Activated CD4-positive, alpha-beta T cell treated with anti-CD3 and anti-CD28 coated beads, Interleukin-10, Interleukin-2, amounts not matched to agents 100 ng/mL and 50 ng/mL, durations not matched to agents 16 hours and 8 hours (primary cell): ENCODE measurements around the gene AFAP1L1.
"Not testable (repeated sequence)": the region's sequence is repeated elsewhere in the genome, so short reads cannot be mapped to it uniquely, and the experiment has no call there.

Source experiments
- DNase-seq: peaks from one replicate; pipeline ENCODE4 v3.0.0-alpha.2; 2020

The AFAP1L1 gene

DNA sequence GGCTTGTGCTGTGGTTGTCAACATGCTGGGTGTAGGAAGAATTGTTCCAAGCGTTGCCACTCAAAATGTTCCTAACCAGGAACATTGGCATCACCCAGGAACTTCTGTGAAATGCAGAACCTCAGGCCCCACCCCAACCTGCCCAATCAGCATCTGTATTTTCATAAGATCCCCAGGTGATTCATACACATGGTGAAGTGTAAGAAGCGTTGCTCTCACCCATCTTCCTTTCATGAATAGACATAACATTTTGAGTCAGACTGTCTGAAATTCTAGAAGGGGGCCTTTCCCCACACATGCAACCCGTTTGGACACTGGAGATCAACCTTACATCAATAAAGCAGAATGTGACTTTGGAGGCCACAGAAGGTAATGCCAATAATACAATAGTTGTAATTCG lies 9.3 kb upstream of the AFAP1L1 start:
- no peak for DNase-seq

DNA sequence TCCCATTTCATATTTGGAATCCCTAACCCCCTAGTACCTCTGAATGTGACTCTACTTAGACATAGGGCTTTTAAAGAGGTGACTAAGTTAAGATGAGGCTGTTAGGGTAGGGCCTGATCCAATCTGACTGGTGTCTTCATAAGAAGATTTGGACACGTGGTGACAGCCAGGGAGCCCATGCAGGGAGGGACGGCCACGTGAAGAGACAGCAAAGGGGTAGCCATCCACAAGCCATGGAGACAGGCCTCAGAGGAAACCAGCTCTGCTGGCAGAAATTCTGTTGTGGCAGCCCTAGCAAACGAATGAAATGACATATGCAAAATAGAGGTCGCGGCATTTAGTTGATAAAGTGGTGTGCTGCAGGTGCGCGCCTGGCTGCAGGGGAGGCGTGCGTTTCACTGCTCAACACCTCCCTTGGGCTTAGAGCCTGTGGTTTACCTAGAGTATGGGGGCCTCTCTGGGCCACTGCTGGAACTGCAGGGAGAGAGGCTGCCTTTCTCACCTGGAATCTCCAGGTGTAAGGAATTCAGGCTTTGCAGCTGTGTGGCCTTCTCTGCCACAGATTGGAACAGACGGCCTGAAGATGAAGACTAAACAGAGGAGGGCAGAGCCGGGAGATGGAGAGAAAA lies 7.1 kb upstream of the AFAP1L1 start:
- DNase-seq: peak; percentile 28

GRCh38 chr5:149265068-149265465 lies 6.6 kb upstream of the AFAP1L1 start:
- no peak for DNase-seq

- no peak for DNase-seq
These were observed 6.1 kb upstream of the AFAP1L1 start for GRCh38 chr5:149265597-149265996.

- DNase-seq: no peak
These were observed 4.3 kb upstream of the AFAP1L1 start for GRCh38 chr5:149267241-149267973.

- DNase-seq: peak; percentile 71
These were observed 2.6 kb upstream of the AFAP1L1 start for GRCh38 chr5:149268928-149269557.

- DNase-seq: no peak
These were observed 404 bp upstream of the AFAP1L1 start for GRCh38 chr5:149271195-149271715.

DNA sequence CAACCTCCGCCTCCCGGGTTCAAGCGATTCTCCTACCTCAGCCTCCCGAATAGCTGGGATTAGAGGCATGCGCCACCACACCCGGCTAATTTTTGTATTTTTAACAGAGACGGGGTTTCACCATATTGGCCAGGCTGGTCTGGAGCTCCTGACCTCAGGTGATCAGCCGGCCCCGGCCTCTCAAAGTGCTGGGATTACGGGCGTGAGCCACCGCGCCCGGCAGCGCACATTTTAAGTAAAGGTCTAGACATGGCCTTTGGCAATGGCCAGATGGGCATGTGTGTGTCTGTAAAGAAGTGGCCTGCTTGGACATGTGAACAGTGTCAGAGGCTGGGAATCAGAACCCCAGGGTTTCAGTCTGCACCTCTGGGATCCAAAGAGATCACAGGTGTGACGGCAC lies 1.1 kb downstream of the AFAP1L1 start:
- DNase-seq: not testable (repeated sequence)

GRCh38 chr5:149273237-149273636 lies 1.6 kb downstream of the AFAP1L1 start:
- no peak for DNase-seq

DNA sequence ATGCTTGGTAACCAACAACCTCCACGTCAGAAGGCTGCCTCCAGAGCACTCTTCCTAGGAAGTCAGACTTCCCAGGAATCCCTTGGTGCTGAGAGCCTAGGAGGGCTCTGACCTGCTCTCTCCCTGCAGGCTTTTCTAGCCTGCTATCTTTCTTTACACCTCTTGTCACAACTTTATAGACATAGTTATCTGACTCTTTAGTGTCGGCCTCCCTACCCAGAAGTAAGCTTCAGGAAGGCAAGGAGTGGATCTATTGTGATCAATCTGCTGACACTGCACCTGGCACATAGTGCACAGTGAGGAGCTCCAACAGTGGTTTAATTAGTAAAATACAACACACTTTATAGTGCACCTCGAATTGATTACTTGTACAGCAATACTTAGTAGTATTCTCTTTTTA lies 2.3 kb downstream of the AFAP1L1 start:
- no peak for DNase-seq

DNA sequence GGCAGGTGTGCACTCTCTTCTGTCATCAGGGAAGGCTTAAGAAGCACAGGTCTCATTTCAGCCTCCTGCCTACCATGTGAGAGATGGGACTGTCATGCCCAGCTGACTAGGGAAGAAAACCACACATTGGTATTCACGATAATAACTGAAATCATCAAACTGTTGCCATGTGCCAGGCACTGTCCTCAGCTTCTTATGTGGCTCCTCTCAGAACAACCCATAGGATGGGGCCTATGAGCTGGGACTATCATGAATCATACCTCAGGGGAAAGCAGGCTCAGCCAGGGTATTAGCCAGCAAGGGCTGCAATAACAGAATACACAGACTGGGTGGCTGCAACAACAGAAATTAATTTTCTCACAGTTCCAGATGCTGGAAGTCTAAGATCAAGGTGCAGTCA lies 3.3 kb downstream of the AFAP1L1 start:
- no peak for DNase-seq

GRCh38 chr5:149277801-149278200 lies 6.1 kb downstream of the AFAP1L1 start:
- DNase-seq: no peak

DNA sequence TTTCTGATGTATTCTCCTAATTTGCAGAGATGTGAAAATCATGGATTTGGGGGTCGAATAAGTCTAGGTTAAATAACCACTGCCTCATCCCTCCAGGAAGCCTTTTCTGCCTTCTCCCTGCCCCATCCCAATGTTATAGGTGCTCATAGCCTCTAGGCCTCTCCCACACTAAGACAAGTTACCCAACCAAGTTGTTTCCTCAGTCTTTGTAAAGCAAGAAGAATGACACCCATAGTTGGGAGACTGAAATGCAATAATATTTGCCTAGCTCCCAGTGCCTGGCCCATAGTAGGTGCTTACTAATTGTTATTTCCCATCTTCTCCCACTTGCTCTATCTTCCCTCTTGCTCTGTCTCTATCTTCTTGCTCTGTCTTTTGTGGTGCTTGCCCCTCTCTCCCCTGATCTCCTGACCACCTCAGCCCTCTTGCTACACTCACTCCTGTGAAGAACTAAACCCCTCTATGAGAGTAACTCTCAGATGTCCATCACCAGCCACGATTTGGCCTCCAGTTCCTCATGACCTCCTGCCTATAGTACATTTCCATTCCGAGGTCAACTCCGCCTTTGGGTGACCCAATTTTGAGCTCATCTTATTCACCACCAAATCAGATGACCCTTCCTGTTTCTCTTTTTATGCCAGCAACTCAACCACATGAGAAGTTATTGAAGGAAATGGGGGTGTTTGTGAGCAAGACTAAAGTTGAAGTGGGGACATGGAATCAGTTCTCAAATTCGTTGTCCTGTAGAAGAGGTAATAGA lies 7.0 kb downstream of the AFAP1L1 start:
- DNase-seq: no peak

DNA sequence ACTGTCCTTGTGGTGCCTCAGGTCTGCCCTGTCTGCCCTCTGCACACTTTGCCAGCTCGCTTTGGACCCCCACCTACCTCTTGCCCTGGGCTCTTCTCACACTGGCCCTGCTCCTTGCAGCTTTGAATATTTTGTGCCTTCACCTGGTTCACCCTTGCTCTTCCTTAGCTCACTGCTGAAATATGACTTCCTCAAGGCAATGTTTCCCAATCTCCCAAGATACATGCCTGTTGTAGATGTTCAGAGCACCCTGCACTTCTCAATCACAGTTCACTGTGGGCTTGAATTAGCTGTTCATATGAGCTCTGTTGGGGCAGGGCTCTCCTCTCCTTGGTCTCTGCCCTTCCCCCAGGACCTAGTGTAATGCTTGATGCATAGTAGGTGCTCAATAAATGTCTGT lies 8.0 kb downstream of the AFAP1L1 start:
- DNase-seq: no peak

GRCh38 chr5:149280124-149280523 lies 8.5 kb downstream of the AFAP1L1 start:
- DNase-seq: no peak

GRCh38 chr5:149280802-149281201 lies 9.1 kb downstream of the AFAP1L1 start:
- no peak for DNase-seq

DNA sequence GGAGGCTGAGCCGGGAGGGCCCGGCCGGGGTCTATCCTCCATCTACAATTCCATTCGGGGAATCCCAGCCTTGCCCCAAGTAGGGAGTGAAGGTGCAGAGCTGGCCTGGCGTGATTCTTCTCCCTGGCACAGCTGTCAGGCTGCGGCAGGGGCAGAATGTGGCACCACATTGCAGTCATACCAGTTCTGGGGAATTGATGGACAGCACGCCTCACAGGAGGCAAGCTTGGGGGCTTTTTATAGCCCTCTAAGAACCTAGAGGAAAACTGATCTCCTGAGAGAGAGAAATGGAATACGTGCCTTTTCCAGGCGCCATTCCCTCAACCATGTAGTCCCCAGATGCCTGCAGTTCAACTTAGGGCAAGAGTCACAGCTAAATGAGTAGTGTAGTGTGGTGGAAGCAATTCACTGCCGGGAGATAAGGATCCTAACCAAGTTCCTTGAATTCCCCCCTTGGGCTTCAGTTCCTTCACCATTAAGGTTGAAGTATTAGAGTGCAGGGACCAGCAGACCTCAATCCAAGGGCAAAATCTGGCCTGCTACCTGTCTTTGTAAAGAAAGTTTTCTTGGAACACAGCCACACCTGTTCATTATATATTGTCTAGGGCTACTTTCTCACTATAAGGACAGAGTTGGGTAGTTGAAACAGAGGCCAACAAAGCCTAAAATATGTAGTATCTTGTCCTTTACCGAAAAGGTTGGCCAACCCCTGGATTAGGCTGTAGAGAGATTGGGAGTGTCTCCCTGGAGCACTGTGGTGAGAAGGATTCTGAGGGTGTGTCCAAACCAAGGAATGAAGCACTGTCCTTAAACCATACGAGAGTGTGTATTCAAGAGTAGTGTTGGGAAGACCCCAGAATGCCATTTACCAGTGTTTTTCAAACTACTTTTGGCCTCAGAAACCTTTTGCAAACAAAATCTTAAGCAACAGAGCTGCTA lies 10.6 kb downstream of the AFAP1L1 start:
- no peak for DNase-seq

GRCh38 chr5:149282966-149283332 lies 11.3 kb downstream of the AFAP1L1 start:
- DNase-seq: no peak

GRCh38 chr5:149283626-149284480 lies 12.2 kb downstream of the AFAP1L1 start:
- DNase-seq: no peak

- no peak for DNase-seq
These were observed 12.8 kb downstream of the AFAP1L1 start for GRCh38 chr5:149284501-149284900.

GRCh38 chr5:149285153-149285552 lies 13.5 kb downstream of the AFAP1L1 start:
- DNase-seq: no peak
